Endothelial cell of umbilical vein (primary cell): ENCODE results near the gene UBE2L6.

Experiments
- EZH2 ChIP-seq: IDR thresholded peaks from 2 replicates; pipeline ENCODE4 v1.6.1; 2012; ENCODE audit warnings: borderline replicate concordance, low read depth, mild to moderate bottlenecking, moderate library complexity, low read length, inconsistent platforms; ENCODE audit not compliant: severe bottlenecking
- POLR2A ChIP-seq: IDR thresholded peaks from 2 replicates; pipeline ENCODE4 v1.6.1; 2012; ENCODE audit warnings: low read depth, mild to moderate bottlenecking, control low read depth, low read length
- POLR2AphosphoS5 ChIP-seq: IDR thresholded peaks from 2 replicates; pipeline ENCODE4 v1.6.1; 2012; ENCODE audit warnings: low read depth, mild to moderate bottlenecking, control low read depth, low read length, moderate library complexity; ENCODE audit not compliant: insufficient read depth
- TF ChIP-seq, protein P1 (sequence below), 2 donors: IDR thresholded peaks; 1 replicate in 1 of 2; 2 replicates in 1 of 2; pipeline ENCODE4 v1.5.1; 2011; ENCODE audit warnings: low read length in 2 of 2, mild to moderate bottlenecking in 2 of 2, moderate library complexity in 2 of 2, control low read depth in 1 of 2, inconsistent platforms in 1 of 2, low read depth in 1 of 2; ENCODE audit not compliant: insufficient read depth in 1 of 2; ENCODE audit errors: extremely low read depth in 1 of 2
- TF ChIP-seq, protein P2 (sequence below): IDR thresholded peaks from 2 replicates; pipeline ENCODE4 v1.6.1; 2011; ENCODE audit not compliant: insufficient read depth, insufficient read length

DNA sequence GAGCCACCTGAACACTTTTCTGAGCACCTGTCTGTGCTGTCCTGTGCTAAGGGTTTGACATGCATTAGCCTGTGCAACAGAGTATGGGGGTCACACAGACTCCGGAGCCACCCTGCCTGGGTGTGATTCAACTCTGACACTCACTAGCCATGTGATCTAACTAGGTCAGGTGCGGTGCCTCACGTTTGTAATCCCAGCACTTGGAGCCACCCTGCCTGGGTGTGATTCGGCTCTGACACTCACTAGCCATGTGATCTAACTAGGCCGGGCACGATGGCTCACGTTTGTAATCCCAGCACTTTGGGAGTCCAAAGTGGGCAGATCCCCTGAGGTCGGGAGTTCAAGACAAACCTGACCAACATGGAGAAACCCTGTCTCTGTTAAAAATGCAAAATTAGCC, 11.4 kb downstream of the UBE2L6 start:
- TF ChIP-seq POLR2A = no peak
- no peak for TF ChIP-seq POLR2AphosphoS5
- TF ChIP-seq, protein P1, sequence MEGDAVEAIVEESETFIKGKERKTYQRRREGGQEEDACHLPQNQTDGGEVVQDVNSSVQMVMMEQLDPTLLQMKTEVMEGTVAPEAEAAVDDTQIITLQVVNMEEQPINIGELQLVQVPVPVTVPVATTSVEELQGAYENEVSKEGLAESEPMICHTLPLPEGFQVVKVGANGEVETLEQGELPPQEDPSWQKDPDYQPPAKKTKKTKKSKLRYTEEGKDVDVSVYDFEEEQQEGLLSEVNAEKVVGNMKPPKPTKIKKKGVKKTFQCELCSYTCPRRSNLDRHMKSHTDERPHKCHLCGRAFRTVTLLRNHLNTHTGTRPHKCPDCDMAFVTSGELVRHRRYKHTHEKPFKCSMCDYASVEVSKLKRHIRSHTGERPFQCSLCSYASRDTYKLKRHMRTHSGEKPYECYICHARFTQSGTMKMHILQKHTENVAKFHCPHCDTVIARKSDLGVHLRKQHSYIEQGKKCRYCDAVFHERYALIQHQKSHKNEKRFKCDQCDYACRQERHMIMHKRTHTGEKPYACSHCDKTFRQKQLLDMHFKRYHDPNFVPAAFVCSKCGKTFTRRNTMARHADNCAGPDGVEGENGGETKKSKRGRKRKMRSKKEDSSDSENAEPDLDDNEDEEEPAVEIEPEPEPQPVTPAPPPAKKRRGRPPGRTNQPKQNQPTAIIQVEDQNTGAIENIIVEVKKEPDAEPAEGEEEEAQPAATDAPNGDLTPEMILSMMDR (IDR thresholded peaks at IDR 0.05; ENCODE audit: extremely low read depth in 1 of 2, insufficient read depth in 1 of 2, low read depth in 1 of 2, low read length in 2 of 2) = no peak
- TF ChIP-seq, protein P2, sequence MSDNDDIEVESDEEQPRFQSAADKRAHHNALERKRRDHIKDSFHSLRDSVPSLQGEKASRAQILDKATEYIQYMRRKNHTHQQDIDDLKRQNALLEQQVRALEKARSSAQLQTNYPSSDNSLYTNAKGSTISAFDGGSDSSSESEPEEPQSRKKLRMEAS = no peak
- TF ChIP-seq EZH2 = no peak
